K562 (cell line): ENCODE data around the gene PRKD1. TPM values are rescaled to one million over a fixed set of nuclear protein-coding genes. Genes with fewer than 3 reads are reported as not detected.

ENCODE experiments used
- ATAC-seq: fragments of 200-7000 bp; cut with Tn5 transposase; 3 replicates; pipeline ENCODE4 v1.9.1; 2020; ENCODE audit warnings: moderate library complexity
- BruUV-seq: library from RNA; stranded (reverse); fragments of 400-500 nt; replicated peaks from 2 replicates; lab custom pipeline; 2021; lab: Mats Ljungman, UMichigan
- CTCF ChIA-PET: fragments of 300-600 bp; formaldehyde crosslinking; extraction: SDS; loops from one replicate; lab custom pipeline; 2021; ENCODE audit warnings: low intra/inter-chr PET ratio; lab: Yijun Ruan, JAX
- POLR2A ChIA-PET: fragments of 300-600, 350-650 bp; sonication (Branson Sonifier 250); formaldehyde crosslinking; extraction: SDS; loops from one replicate; lab custom pipeline; 2021; ENCODE audit warnings: antibody characterized with exemption, inconsistent platforms; lab: Yijun Ruan, JAX
- DNase-seq, 4 experiments: peaks; one replicate each; pipeline versions ENCODE4 v3.0.0 to v3.0.0-alpha.2; 2011 to 2018; ENCODE audit warnings: low spot score in 3 of 4, mixed read lengths in 3 of 4; ENCODE audit errors: extremely low read depth in 1 of 4
- FAIRE-seq: peaks from 2 replicates; lab custom pipeline; 2011; peaks lifted over from hg19 to GRCh38; lab: Jason Lieb, UNC
- H2AFZ ChIP-seq: 2 replicates; pipeline ENCODE4 v1.6.0; 2011; ENCODE audit warnings: low read depth, low read length, control low read depth, inconsistent platforms
- H3K27ac ChIP-seq: fragments of 200-600 bp; 3 replicates; pipeline ENCODE4 v1.8.0; 2011; ENCODE audit warnings: low read depth, mild to moderate bottlenecking, control low read depth, inconsistent platforms, low read length, moderate library complexity, mixed read lengths; ENCODE audit errors: extremely low read depth
- H3K27me3 ChIP-seq, 2 experiments: fragments of 300-600 bp in 1 of 2; 2 replicates in 1 of 2; 3 replicates in 1 of 2; pipeline versions ENCODE4 v1.6.0 to v1.8.0; 2011; ENCODE audit warnings: inconsistent platforms in 2 of 2, low read length in 2 of 2, mild to moderate bottlenecking in 1 of 2, mixed read lengths in 1 of 2, moderate library complexity in 1 of 2; ENCODE audit not compliant: control insufficient read depth in 2 of 2, insufficient read depth in 2 of 2
- H3K36me3 ChIP-seq: fragments of 300-600 bp; 3 replicates; pipeline ENCODE4 v1.8.0; 2011; ENCODE audit warnings: mild to moderate bottlenecking, low read length, inconsistent platforms; ENCODE audit not compliant: control insufficient read depth, insufficient read depth
- H3K4me1 ChIP-seq, 2 experiments: fragments of 200-600 bp in 1 of 2; replicated peaks in 1 of 2; 2 replicates in 1 of 2; 3 replicates in 1 of 2; pipeline versions ENCODE4 v1.5.1 to v1.8.0; 2011; ENCODE audit warnings: inconsistent platforms in 2 of 2, low read length in 2 of 2, mild to moderate bottlenecking in 1 of 2, mixed read lengths in 1 of 2, moderate library complexity in 1 of 2; ENCODE audit not compliant: control insufficient read depth in 2 of 2, insufficient read depth in 2 of 2
- H3K4me2 ChIP-seq: 2 replicates; pipeline ENCODE4 v1.6.1; 2011; ENCODE audit warnings: low read length, control low read depth, inconsistent platforms, mixed read lengths; ENCODE audit not compliant: insufficient read depth
- H3K4me3 ChIP-seq: fragments of 200-600 bp; sonication (generic), shearing (Covaris generic); 2 replicates; pipeline ENCODE4 v1.5.1; 2016; ENCODE audit warnings: control low read depth, inconsistent platforms
- H3K79me2 ChIP-seq: fragments of 200-600 bp; 3 replicates; pipeline ENCODE4 v1.8.0; 2011; ENCODE audit warnings: low read length, inconsistent platforms; ENCODE audit not compliant: control insufficient read depth, insufficient read depth
- H3K9ac ChIP-seq, 2 experiments: 2 replicates each; pipeline versions ENCODE4 v1.6.0 to v1.6.1; 2011; ENCODE audit warnings: low read depth in 2 of 2, low read length in 2 of 2, control low read depth in 1 of 2, inconsistent platforms in 1 of 2, mild to moderate bottlenecking in 1 of 2, mixed read lengths in 1 of 2; ENCODE audit not compliant: insufficient read depth in 1 of 2
- H3K9me1 ChIP-seq: one replicate; pipeline ENCODE4 v1.6.0; 2011; ENCODE audit warnings: inconsistent platforms, mild to moderate bottlenecking, low read length, moderate library complexity; ENCODE audit not compliant: control insufficient read depth, insufficient read depth
- H3K9me3 ChIP-seq: replicated peaks from 2 replicates; pipeline ENCODE4 v1.5.1; 2011; ENCODE audit warnings: low read depth, low read length, inconsistent platforms; ENCODE audit not compliant: control insufficient read depth, insufficient read depth
- H4K20me1 ChIP-seq: replicated peaks from 2 replicates; pipeline ENCODE4 v1.6.1; 2011; ENCODE audit warnings: low read length, inconsistent platforms, mixed read lengths; ENCODE audit not compliant: control insufficient read depth, insufficient read depth
- TFE3 ChIP-seq: fragments of 450-650 bp; formaldehyde crosslinking; IDR thresholded peaks from 2 replicates; pipeline ENCODE4 v1.4.0; 2020; ENCODE audit warnings: mild to moderate bottlenecking, mixed read lengths
- WGBS: fragments of 100-300 bp; shearing (Covaris generic); methylation state at CpG from one replicate; pipeline ENCODE4 v1.1.6; 2016; ENCODE audit warnings: low coverage, mixed read lengths; ENCODE audit not compliant: insufficient coverage; ENCODE audit errors: missing lambda C conversion rate; 5-methylcytosine and 5-hydroxymethylcytosine counted together
- in situ Hi-C: fragments of 300-500 bp; cut with MboI; formaldehyde crosslinking; loops from 4 replicates; pipeline ENCODE4 v1.15.0; 2018; ENCODE audit warnings: inconsistent platforms, mixed read lengths
- intact Hi-C: fragments of 100-400 bp; cut with micrococcal nuclease; formaldehyde crosslinking; loops from 2 replicates; pipeline ENCODE4 v1.14.2; 2022
- polyA plus RNA-seq, 8 experiments: library from polyadenylated mRNA; depleted of rRNA in 4 of 8; stranded (reverse) in 5 of 8; unstranded in 3 of 8; fragments of >200 nt; fragmentation: Nextera tagmentation in 2 of 8; fragmentation: Illumina TruSeq in 1 of 8; extraction: Ambion mirVana in 2 of 8; extraction: Trizol in 1 of 8; gene quantifications; 2 replicates each; pipeline versions ENCODE4 v1.2.1 to v1.2.3, GENCODE V29; 2011 to 2014; ENCODE audit warnings: inconsistent platforms in 1 of 8, missing spikeins in 1 of 8
- total RNA-seq, 7 experiments: library from RNA; depleted of rRNA in 6 of 7; stranded (reverse); fragments of >200 nt in 6 of 7; fragmentation: Illumina TruSeq in 2 of 7; extraction: Trizol in 2 of 7; gene quantifications; 2 replicates each; pipeline versions ENCODE4 v1.2.1 to v1.2.3, GENCODE V29; 2011 to 2021; ENCODE audit warnings: low replicate concordance in 1 of 7
- TF ChIP-seq, protein P1 (sequence below): fragments of 250-450 bp; sonication (Bioruptor Pico); IDR thresholded peaks from 2 replicates; pipeline ENCODE4 v1.8.0; 2021; ENCODE audit warnings: moderate library complexity, mild to moderate bottlenecking, inconsistent platforms

PRKD1 gene
- total and polyA plus RNA-seq, 9 of the 15 experiments (the other 6 are each of a cell fraction or from before 2014, with no cell fraction given), result 0.04 to 0.25 (median 0.13) TPM; not detected in 1

GRCh38 chr14:29782041-29782440, 145.6 kb downstream of the PRKD1 start:
- no peaks in the 10 kb centered on the region for H3K4me1 ChIP-seq
- POLR2A ChIA-PET, result no interaction called here
- intact Hi-C loops, result no loop called here

More at GRCh38 chr14:29782041-29782440, 145.6 kb downstream of the PRKD1 start:
- Histone ChIP-seq H3K9ac (no peak overlapping the region), H3K4me3 (no peak overlapping the region), H3K27me3 (no peaks in the 10 kb centered on the region), H3K79me2 (no peaks in the 10 kb centered on the region), H3K9me1 (no peaks in the 10 kb centered on the region), H3K9me3 (no peaks in the 10 kb centered on the region), H3K4me2 (no peak overlapping the region), H3K36me3 (no peaks in the 10 kb centered on the region), H2AFZ (no peak overlapping the region), H3K27ac (no peak overlapping the region), H4K20me1 (no peaks in the 10 kb centered on the region)
- FAIRE-seq (no peak), ATAC-seq (no peak), DNase-seq (no peak)
- 0% methylated on average over 2 of the region's 2 CpGs for WGBS
- CTCF ChIA-PET, result no interaction called here
- peak; percentile 62 for TF ChIP-seq TFE3 (CRISPR knock-in tag)
- TF ChIP-seq, protein P1, sequence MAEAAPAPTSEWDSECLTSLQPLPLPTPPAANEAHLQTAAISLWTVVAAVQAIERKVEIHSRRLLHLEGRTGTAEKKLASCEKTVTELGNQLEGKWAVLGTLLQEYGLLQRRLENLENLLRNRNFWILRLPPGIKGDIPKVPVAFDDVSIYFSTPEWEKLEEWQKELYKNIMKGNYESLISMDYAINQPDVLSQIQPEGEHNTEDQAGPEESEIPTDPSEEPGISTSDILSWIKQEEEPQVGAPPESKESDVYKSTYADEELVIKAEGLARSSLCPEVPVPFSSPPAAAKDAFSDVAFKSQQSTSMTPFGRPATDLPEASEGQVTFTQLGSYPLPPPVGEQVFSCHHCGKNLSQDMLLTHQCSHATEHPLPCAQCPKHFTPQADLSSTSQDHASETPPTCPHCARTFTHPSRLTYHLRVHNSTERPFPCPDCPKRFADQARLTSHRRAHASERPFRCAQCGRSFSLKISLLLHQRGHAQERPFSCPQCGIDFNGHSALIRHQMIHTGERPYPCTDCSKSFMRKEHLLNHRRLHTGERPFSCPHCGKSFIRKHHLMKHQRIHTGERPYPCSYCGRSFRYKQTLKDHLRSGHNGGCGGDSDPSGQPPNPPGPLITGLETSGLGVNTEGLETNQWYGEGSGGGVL (CRISPR knock-in tag), result no peak
- no TSS peak for BruUV-seq
- in situ Hi-C loops, result no loop called here
